Psoas muscle (tissue), 8 donors: ENCODE data around the gene PPFIBP2. TPM values are rescaled to one million over a fixed set of nuclear protein-coding genes. Genes with fewer than 3 reads are reported as not detected.

ENCODE experiments used
- ATAC-seq, 4 donors: fragments of 200-7000 bp; cut with Tn5 transposase; one replicate each; pipeline ENCODE4 v1.9.1; 2020; ENCODE audit warnings: moderate library complexity in 3 of 4, mild to moderate bottlenecking in 2 of 4
- DNase-seq, 2 donors: peaks; one replicate each; pipeline ENCODE4 v3.0.0-alpha.2; 2020
- H3K27ac ChIP-seq: fragments of 200-600 bp; one replicate; pipeline ENCODE4 v1.8.0; 2022
- H3K27me3 ChIP-seq, 3 donors: fragments of 200-600 bp in 1 of 3; one replicate each; pipeline versions ENCODE4 v1.6.1 to v1.8.0; 2013 to 2022; ENCODE audit warnings: low read length in 2 of 3, mild to moderate bottlenecking in 2 of 3, moderate library complexity in 1 of 3; ENCODE audit not compliant: insufficient read depth in 3 of 3
- H3K36me3 ChIP-seq, 2 donors: fragments of 200-600 bp in 1 of 2; one replicate each; pipeline versions ENCODE4 v1.6.1 to v1.8.0; 2013 to 2022; ENCODE audit warnings: low read depth in 1 of 2, mild to moderate bottlenecking in 1 of 2, moderate library complexity in 1 of 2; ENCODE audit not compliant: insufficient read depth in 1 of 2
- H3K4me1 ChIP-seq: fragments of 200-600 bp; one replicate; pipeline ENCODE4 v1.8.0; 2022
- H3K4me3 ChIP-seq: fragments of 200-600 bp; one replicate; pipeline ENCODE4 v1.8.0; 2022; ENCODE audit warnings: mild to moderate bottlenecking
- H3K9me3 ChIP-seq: fragments of 200-600 bp; one replicate; pipeline ENCODE4 v1.8.0; 2022
- CTCF ChIP-seq: fragments of 200-600 bp; IDR thresholded peaks from one replicate; pipeline ENCODE4 v1.8.0; 2022; ENCODE audit warnings: antibody characterized with exemption
- WGBS, 3 donors: extraction: QIAGEN DNeasy Blood & Tissue Kit; methylation state at CpG; one replicate each; pipeline versions ENCODE4 v1.1.6 to v1.1.7; 2013; 5-methylcytosine and 5-hydroxymethylcytosine counted together
- intact Hi-C, 2 donors: fragments of 100-400 bp; cut with DNase I; formaldehyde crosslinking; loops; one replicate each; pipeline versions ENCODE4 v1.11.0 to v1.14.2; 2022
- long read RNA-seq, 2 donors: library from polyadenylated mRNA; unstranded; transcript quantifications; one replicate each; pipeline ENCODE4 v2.0.0, GENCODE V29; 2021
- polyA plus RNA-seq, 3 donors: library from polyadenylated mRNA; stranded (reverse); fragments of 200-250 nt; gene quantifications; one replicate each; pipeline ENCODE4 v1.2.3, GENCODE V29; 2013
- total RNA-seq, 4 donors: library from RNA; stranded (reverse); fragmentation: NEBNext Ultra II Directional in 2 of 4; extraction: Animal tissue kit (Norgen Biotek cat#: 25700) in 2 of 4; gene quantifications; one replicate each; pipeline versions ENCODE4 v1.2.1 to v1.2.4, GENCODE V29; 2021 to 2023
- donor health status: healthy with polysubstance abuse.
- donor health status: DM: no; HTN: no; CAD: no; lungs with moderate emphysema.
- donor health status: Bipolar disorder and iron deficiency.
- donor health status: healthy.
- donor health status: DM: yes; HTN: yes; CAD: no.
- donor health status: DM: no; HTN: no; CAD: no.
- donor health status: DM: no; HTN: no; CAD: no.
- donor health status: DM: yes; HTN: yes; CAD: no.

The PPFIBP2 gene
- total RNA-seq, result 10 to 100 TPM; 19.7 to 54.8 (median 32.5) TPM
- polyA plus RNA-seq, result 10 to 100 TPM in 2 of 3 donors, 1 to 10 TPM in 1; 7.4 to 19.0 (median 14.6) TPM
- long read RNA-seq, donor 1, partial matches to known transcripts, result 2 of 6 reads
- long read RNA-seq, donor 1, other reads (novel, unspliced or antisense), result 4 of 6 reads
- long read RNA-seq, donor 2, partial matches to known transcripts, result 1 of 4 reads
- long read RNA-seq, donor 2, other reads (novel, unspliced or antisense), result 3 of 4 reads

DNA sequence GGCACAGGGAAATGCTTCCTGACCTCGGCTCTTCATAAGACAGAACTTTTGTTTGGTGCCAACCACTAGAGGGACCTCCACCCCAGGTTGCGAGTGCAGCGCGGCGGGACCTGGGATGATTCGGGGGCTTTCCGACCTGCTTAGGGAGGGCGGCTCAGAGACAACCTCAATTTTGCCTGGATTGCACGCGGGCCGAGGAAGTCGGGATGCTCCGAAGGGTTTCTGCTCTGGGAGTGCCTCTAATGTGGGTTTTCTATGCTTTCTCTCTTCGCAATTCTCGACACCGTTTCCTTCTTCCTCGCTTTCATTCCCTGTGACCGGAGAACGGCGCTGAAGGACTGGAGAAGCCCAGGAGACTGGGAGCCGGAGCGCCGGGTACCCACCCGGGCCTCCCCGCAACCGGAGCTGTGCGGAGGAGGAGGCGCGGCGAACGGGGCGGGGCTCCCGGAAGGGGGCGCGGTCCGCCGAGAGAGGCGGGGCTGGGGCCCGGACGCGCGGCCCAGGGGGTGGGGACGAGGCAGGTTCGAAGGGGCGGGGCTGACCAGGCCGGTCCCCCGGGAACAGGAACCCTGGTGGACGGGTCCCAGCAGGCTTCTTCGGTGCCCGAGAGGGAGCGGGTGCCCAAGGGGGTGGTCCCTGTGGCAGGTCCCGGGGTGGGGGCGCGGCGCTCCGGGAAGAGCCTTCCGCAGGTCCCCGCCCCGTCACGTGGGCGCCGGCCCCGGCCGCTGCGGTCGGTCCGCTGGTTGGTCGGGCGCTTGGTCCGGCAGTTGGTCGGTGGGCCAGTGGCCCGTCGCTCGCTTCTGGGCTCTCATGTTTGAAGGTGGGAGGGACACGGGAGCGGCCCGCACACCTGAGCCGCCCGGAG lies at the start of gene PPFIBP2:
PPFIBP2 (plus strand) TSS at position 766 of the 865 bp plus-strand sequence. CDS start 35,477 bp downstream, outside the sequence.
- Histone ChIP-seq H3K36me3 (no peaks in the 10 kb centered on the region), H3K4me3 (peak within 1 kb of the TSS; percentile 84), H3K27ac (peak within 1 kb of the TSS; percentile 93), H3K27me3 (no peaks in the 10 kb centered on the region), H3K9me3 (no peaks in the 10 kb centered on the region), H3K4me1 (peaks cover 31% of the 10 kb centered on the region)
- WGBS, 3 donors, result 0% methylated on average over 49 to 79 of the region's 79 CpGs
- TF ChIP-seq CTCF, result peak; percentile 62
- ATAC-seq (peak; percentile 83 to 85 (median 84)), DNase-seq (peak; percentile 86 to 91)
- intact Hi-C loops, result loop anchor here (2.0 to 5.0 kb wide), 5 partner anchors 33 to 154 kb away; no protein-coding TSS in a partner anchor

DNA sequence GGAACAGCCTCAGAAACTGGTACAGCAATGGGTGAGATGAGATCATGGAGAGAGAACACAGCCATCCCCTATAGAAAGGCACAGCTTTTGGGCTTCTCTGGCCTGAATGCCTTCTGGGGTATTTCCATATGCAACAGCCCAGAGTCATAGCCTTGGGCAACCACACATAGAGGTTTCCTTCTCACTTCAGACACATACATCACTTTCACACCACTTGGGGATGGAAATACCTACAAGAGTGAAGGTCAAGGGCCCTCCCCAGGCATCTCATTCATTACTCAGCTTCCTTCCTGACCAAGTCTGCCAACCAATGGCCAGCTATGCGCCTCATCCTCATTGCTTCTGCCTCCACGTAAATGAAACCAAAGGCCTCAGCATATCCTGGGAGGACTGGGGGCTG lies 46.1 kb upstream of the PPFIBP2 start:
- no peak for ATAC-seq
- TF ChIP-seq CTCF, result no peak
- H3K27me3 ChIP-seq, result no peaks in the 10 kb centered on the region

GRCh38 chr11:7469351-7469865 lies 44.4 kb upstream of the PPFIBP2 start:
- peaks cover 0 to 15% of the 10 kb centered on the region in 2 donors for H3K36me3 ChIP-seq
- no peak overlapping the region for H3K4me3 ChIP-seq
- ATAC-seq, result no peak
- WGBS, 3 donors, result 90 to 96% (median 93%) methylated on average over 5 of the region's 5 CpGs
- no peak overlapping the region for H3K27ac ChIP-seq
- TF ChIP-seq CTCF, result no peak
- no peak for DNase-seq
- H3K27me3 ChIP-seq, result no peaks in the 10 kb centered on the region
- H3K9me3 ChIP-seq, result no peaks in the 10 kb centered on the region
- intact Hi-C loops, result no loop called here
- H3K4me1 ChIP-seq, result peaks cover 12% of the 10 kb centered on the region

More for the DNA sequence above, 46.1 kb upstream of the PPFIBP2 start:
- Histone ChIP-seq H3K27ac (no peak overlapping the region), H3K36me3 (peaks cover 0 to 15% of the 10 kb centered on the region in 2 donors), H3K4me1 (no peaks in the 10 kb centered on the region), H3K9me3 (no peaks in the 10 kb centered on the region), H3K4me3 (no peak overlapping the region)
- intact Hi-C loops, result no loop called here
- 79 to 86% (median 79%) methylated on average over 2 of the region's 2 CpGs for WGBS, 3 donors
- DNase-seq, result no peak

DNA sequence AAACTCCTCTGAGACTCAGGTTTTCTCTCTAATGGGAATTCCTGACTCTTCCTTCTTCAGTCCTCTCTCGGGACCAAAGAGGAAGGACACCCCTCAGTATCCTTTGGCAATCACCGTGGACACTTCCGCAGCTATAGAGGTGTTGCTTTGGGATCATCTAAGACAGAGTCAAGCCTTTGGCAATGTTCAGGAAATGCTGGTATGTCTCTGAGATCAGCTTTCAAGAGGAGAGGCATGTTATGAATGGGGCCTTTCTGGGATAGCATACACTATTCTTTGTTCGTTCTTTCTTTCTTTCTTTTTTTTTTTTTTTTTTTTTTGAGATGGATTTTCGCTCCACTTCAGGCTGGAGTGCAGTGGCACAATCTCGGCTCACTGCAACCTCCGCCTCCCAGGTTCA lies 42.7 kb upstream of the PPFIBP2 start:
- Histone ChIP-seq H3K27ac (no peak overlapping the region), H3K9me3 (no peaks in the 10 kb centered on the region), H3K4me1 (peaks cover 12% of the 10 kb centered on the region), H3K4me3 (no peak overlapping the region), H3K36me3 (peaks cover 0 to 15% of the 10 kb centered on the region in 2 donors), H3K27me3 (no peaks in the 10 kb centered on the region)
- TF ChIP-seq CTCF, result no peak
- 66 to 74% (median 68%) methylated on average over 7 of the region's 7 CpGs for WGBS, 3 donors
- intact Hi-C loops, result no loop called here
- DNase-seq, result no peak
- no peak for ATAC-seq
